OCI-LY1 (cell line): Measurements from ENCODE around the gene CDH6.
A peak's percentile ranks its signal among the peaks of the same experiment; 100 is the strongest.

Experiments used
- H2AFZ ChIP-seq: fragments of 200-600 bp; sonication (generic), shearing (Covaris generic); 2 replicates; pipeline ENCODE4 v1.6.0; 2014; ENCODE audit warnings: antibody characterized with exemption, mild to moderate bottlenecking, low read length
- H3F3A ChIP-seq: fragments of 200-600 bp; sonication (generic), shearing (Covaris generic); 2 replicates; pipeline ENCODE4 v1.6.0; 2014; ENCODE audit warnings: mild to moderate bottlenecking, antibody characterized with exemption, low read length, moderate library complexity; ENCODE audit not compliant: insufficient read depth
- H3K27ac ChIP-seq: fragments of 200-600 bp; sonication (generic); 2 replicates; pipeline ENCODE4 v1.5.1; 2014; ENCODE audit warnings: low read length, mixed run types, mild to moderate bottlenecking, low read depth; ENCODE audit not compliant: poor library complexity, severe bottlenecking
- H3K27me3 ChIP-seq: fragments of 200-600 bp; sonication (generic); 2 replicates; pipeline ENCODE4 v1.6.0; 2014; ENCODE audit warnings: antibody characterized with exemption, mild to moderate bottlenecking, low read length, moderate library complexity; ENCODE audit not compliant: insufficient read depth
- H3K36me3 ChIP-seq: fragments of 200-600 bp; sonication (generic); 2 replicates; pipeline ENCODE4 v1.6.1; 2014; ENCODE audit warnings: mild to moderate bottlenecking, antibody characterized with exemption, low read length, moderate library complexity, mixed read lengths; ENCODE audit not compliant: insufficient read depth
- H3K4me1 ChIP-seq: fragments of 200-600 bp; sonication (generic); 2 replicates; pipeline ENCODE4 v1.5.1; 2014; ENCODE audit warnings: mild to moderate bottlenecking, low read length, moderate library complexity; ENCODE audit not compliant: insufficient read depth, severe bottlenecking
- H3K4me2 ChIP-seq: fragments of 200-600 bp; sonication (generic), shearing (Covaris generic); 2 replicates; pipeline ENCODE4 v1.6.1; 2014; ENCODE audit warnings: low read length
- H3K4me3 ChIP-seq: fragments of 200-600 bp; sonication (generic); 2 replicates; pipeline ENCODE4 v1.5.1; 2014; ENCODE audit warnings: low read length, low read depth, mild to moderate bottlenecking, mixed read lengths; ENCODE audit not compliant: poor library complexity, severe bottlenecking
- H3K79me2 ChIP-seq: fragments of 200-600 bp; shearing (Covaris generic); 2 replicates; pipeline ENCODE4 v1.6.1; 2016; ENCODE audit warnings: mixed run types, low read length, mixed read lengths; ENCODE audit not compliant: insufficient read depth
- H3K9ac ChIP-seq: fragments of 200-600 bp; sonication (generic), shearing (Covaris generic); 2 replicates; pipeline ENCODE4 v1.6.1; 2014; ENCODE audit warnings: mild to moderate bottlenecking, low read length, mixed read lengths
- H3K9me2 ChIP-seq: fragments of 200-600 bp; sonication (generic), shearing (Covaris generic); 2 replicates; pipeline ENCODE4 v1.6.1; 2014; ENCODE audit warnings: low read depth, mild to moderate bottlenecking, low read length, mixed read lengths
- H3K9me3 ChIP-seq: fragments of 200-600 bp; shearing (Covaris generic); 2 replicates; pipeline ENCODE4 v1.6.1; 2014; ENCODE audit warnings: low read length, mixed read lengths
- H4K20me1 ChIP-seq: fragments of 200-600 bp; sonication (generic), shearing (Covaris generic); 2 replicates; pipeline ENCODE4 v1.6.0; 2016; ENCODE audit warnings: mild to moderate bottlenecking, low read length; ENCODE audit not compliant: insufficient read depth
- CTCF ChIP-seq: fragments of 200-600 bp; sonication (generic), shearing (Covaris generic); IDR thresholded peaks from 2 replicates; pipeline ENCODE4 v1.5.1; 2017; ENCODE audit warnings: mild to moderate bottlenecking, antibody characterized with exemption, low read length, moderate library complexity, mixed read lengths
- EZH2 ChIP-seq: fragments of 200-600 bp; sonication (generic), shearing (Covaris generic); IDR thresholded peaks from 2 replicates; pipeline ENCODE4 v1.8.0; 2017; ENCODE audit warnings: borderline replicate concordance, mixed run types, mild to moderate bottlenecking, antibody characterized with exemption, low read length, moderate library complexity, mixed read lengths

Gene CDH6

GRCh38 chr5:31250201-31250600 lies 56.7 kb downstream of the CDH6 start:
- Histone ChIP-seq H2AFZ (no peak overlapping the region), H4K20me1 (no peaks in the 10 kb centered on the region), H3K4me2 (no peak overlapping the region), H3K27ac (no peak overlapping the region), H3K36me3 (no peaks in the 10 kb centered on the region), H3F3A (no peaks in the 10 kb centered on the region), H3K4me1 (no peaks in the 10 kb centered on the region), H3K4me3 (no peak overlapping the region), H3K27me3 (no peaks in the 10 kb centered on the region), H3K9me2 (no peaks in the 10 kb centered on the region), H3K9me3 (no peaks in the 10 kb centered on the region), H3K9ac (no peak overlapping the region), H3K79me2 (no peaks in the 10 kb centered on the region)
- TF ChIP-seq EZH2 (no peak), CTCF (no peak)

DNA sequence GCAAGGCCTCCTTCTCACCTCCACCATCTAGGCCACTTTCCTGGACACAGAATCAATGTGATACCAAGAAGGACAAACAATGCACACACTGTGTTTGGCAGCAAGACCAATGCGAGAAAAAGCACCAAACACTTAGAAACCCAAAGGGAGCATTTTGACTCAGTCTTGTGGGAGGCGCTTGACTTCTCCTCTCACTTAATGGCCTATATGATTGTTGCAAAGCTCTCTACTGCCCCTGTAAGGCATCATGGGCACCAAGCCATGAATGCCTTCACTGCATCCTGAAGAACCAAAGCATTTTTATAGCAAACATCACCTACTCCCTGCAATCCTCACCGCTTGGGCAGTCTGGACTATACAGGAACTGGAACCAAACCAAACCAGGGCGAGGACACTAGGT lies 57.5 kb downstream of the CDH6 start:
- H3K9me2 ChIP-seq = no peaks in the 10 kb centered on the region

DNA sequence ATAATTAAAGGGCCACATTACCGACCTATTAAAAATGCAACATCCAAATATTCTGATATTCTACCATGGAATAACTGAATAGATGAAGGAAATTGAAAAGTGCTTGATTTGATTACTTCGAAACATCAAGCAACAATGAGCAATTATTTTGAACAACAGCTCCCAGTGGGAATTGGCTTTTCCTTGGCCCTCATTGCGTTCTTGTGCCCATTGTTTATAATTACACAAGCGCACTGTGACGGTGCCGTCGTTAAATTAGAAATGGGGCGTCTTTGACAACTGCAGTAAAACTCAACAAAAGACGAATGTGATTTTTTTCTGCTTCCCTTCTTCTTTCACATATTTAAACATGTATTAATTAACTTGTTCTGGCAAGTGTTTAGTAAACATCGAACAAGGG lies 61.6 kb downstream of the CDH6 start:
- TF ChIP-seq CTCF (no peak), EZH2 (no peak)
- Histone ChIP-seq H3K79me2 (no peaks in the 10 kb centered on the region), H3K4me3 (no peak overlapping the region)

More for the DNA sequence above, 57.5 kb downstream of the CDH6 start:
- Histone ChIP-seq H3K27me3 (no peaks in the 10 kb centered on the region), H3K4me3 (no peak overlapping the region), H3K4me1 (no peaks in the 10 kb centered on the region), H3F3A (no peaks in the 10 kb centered on the region), H3K4me2 (no peak overlapping the region), H4K20me1 (no peaks in the 10 kb centered on the region), H3K36me3 (no peaks in the 10 kb centered on the region), H2AFZ (no peak overlapping the region), H3K9me3 (no peaks in the 10 kb centered on the region), H3K9ac (no peak overlapping the region), H3K79me2 (no peaks in the 10 kb centered on the region), H3K27ac (no peak overlapping the region)
- TF ChIP-seq CTCF (peak; percentile 15; the same call in 1 of the 2 replicates), EZH2 (no peak)

More for the DNA sequence above, 61.6 kb downstream of the CDH6 start:
- Histone ChIP-seq H3F3A (no peaks in the 10 kb centered on the region), H3K9me2 (no peaks in the 10 kb centered on the region), H3K4me1 (no peaks in the 10 kb centered on the region), H3K9me3 (no peaks in the 10 kb centered on the region), H3K9ac (no peak overlapping the region), H2AFZ (no peak overlapping the region), H3K36me3 (no peaks in the 10 kb centered on the region), H4K20me1 (no peaks in the 10 kb centered on the region), H3K4me2 (no peak overlapping the region), H3K27me3 (no peaks in the 10 kb centered on the region), H3K27ac (no peak overlapping the region)
